ENCODE measurements around the gene RTP3. TPM values are rescaled to one million over a fixed set of nuclear protein-coding genes. Genes with fewer than 3 reads are reported as not detected.

The RTP3 gene
- total RNA-seq, 1 experiment from 2014 or later = not detected

DNA sequence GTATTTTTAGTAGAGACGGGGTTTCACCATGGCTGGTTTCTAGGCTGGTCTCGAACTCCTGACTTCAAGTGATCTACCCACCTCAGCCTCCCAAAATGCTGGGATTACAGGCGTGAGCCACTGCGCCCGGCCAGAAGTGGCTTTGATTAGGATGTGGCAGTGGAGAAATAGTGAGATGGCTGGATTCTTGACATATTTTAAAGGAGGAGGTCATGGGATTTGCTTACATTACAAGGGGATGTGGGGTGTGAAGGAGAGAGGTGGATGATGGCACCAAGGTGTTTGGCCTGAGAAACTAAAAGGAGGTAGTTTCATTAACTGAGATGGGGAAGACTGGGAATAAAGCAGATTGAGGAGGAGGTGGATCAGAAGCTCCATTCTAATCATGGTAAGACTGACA lies 18.1 kb upstream of the RTP3 start (continued):
- TF ChIP-seq, protein P1, sequence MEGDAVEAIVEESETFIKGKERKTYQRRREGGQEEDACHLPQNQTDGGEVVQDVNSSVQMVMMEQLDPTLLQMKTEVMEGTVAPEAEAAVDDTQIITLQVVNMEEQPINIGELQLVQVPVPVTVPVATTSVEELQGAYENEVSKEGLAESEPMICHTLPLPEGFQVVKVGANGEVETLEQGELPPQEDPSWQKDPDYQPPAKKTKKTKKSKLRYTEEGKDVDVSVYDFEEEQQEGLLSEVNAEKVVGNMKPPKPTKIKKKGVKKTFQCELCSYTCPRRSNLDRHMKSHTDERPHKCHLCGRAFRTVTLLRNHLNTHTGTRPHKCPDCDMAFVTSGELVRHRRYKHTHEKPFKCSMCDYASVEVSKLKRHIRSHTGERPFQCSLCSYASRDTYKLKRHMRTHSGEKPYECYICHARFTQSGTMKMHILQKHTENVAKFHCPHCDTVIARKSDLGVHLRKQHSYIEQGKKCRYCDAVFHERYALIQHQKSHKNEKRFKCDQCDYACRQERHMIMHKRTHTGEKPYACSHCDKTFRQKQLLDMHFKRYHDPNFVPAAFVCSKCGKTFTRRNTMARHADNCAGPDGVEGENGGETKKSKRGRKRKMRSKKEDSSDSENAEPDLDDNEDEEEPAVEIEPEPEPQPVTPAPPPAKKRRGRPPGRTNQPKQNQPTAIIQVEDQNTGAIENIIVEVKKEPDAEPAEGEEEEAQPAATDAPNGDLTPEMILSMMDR (IDR thresholded peaks at IDR 0.05 in 2 of 3, conservative IDR thresholded peaks at IDR 0.05 in 1 of 3; ENCODE audit: borderline replicate concordance in 1 of 3, insufficient read depth in 1 of 3, low read depth in 2 of 3, low read length in 2 of 3) = no peak
- no peak for TF ChIP-seq POLR2A (IDR thresholded peaks at IDR 0.05; ENCODE audit: borderline replicate concordance, extremely low read depth, insufficient read depth, insufficient read length)

DNA sequence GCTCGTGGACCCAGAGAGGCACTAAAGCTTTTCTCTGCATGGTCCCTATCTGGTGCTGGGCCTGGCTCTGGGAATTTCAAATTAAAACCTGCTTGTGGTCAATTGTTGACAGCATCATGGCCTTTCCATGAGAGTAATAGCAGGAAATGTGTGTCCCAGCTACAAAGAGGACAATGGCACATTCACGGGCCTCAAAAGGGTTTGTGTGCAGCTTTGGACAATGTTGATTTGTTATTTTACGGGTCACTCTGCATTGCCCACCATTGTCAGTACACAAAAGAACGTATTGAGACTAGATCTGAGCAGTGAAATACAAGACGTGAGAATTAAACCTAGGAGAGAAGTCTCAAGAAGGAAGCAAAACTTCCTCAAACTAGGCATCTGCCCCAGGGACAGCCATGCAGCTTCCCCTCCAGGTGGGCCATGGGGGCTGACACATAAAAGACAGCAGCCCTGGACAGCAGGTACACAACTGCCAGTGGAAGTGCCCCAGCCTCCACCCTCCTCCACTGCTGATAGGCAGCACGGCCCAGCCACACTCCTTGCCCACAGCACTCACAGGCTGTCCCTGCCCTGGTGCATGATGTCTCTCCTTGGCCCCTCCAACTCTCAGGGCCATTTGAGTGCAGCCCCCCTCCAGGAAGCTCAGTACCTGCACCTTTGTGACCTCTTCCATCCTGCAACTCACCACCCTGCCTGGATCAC lies 17.1 kb upstream of the RTP3 start:
- no TSS peak for BruUV-seq (replicated peaks)
- no peak for ATAC-seq
- Histone ChIP-seq H3K27ac (ENCODE audit: low read depth, low read length) (no peak overlapping the region), H3K9me3 (ENCODE audit: control insufficient read depth in 1 of 2, insufficient read depth in 1 of 2, low read depth in 1 of 2, low read length in 2 of 2) (no peaks in the 10 kb centered on the region), H3K79me2 (ENCODE audit: insufficient read depth, low read length) (no peaks in the 10 kb centered on the region), H4K20me1 (ENCODE audit: insufficient read depth) (no peaks in the 10 kb centered on the region), H3K4me2 (ENCODE audit: low read length) (no peak overlapping the region), H3K4me3 (replicated peaks in 1 of 2; ENCODE audit: low read depth in 1 of 2, low read length in 2 of 2) (no peak overlapping the region), H3K36me3 (ENCODE audit: control insufficient read depth in 1 of 2, insufficient read depth in 2 of 2, low read length in 2 of 2) (no peaks in the 10 kb centered on the region), H3K9me2 (ENCODE audit: insufficient read depth) (no peaks in the 10 kb centered on the region), H3K27me3 (ENCODE audit: insufficient read depth, low read length) (peaks cover 11% of the 10 kb centered on the region; the same call in 1 of the 2 replicates), H2AFZ (ENCODE audit: low read depth, low read length, poor library complexity, severe bottlenecking) (no peak overlapping the region), H3K4me1 (ENCODE audit: control insufficient read depth in 1 of 2, insufficient read depth in 2 of 2, low read length in 2 of 2) (no peaks in the 10 kb centered on the region), H3K9ac (ENCODE audit: low read length) (no peak overlapping the region)
- ChIA-PET POLR2A (no interaction called here), CTCF (interaction anchor here (1.5 kb wide), 1 partner anchor 31 kb away, joined by 4 read pairs; no protein-coding TSS in a partner anchor), RAD21 (ENCODE audit: low non-redundant PET in 1 of 2, low total read pairs in 2 of 2, uncharacterized antibody in 2 of 2, unreplicated experiment in 2 of 2) (no interaction called here)
- no peak for DNase-seq (ENCODE audit: low read depth, low spot score)
- intact Hi-C loops (cut with micrococcal nuclease) = no loop called here
- TF ChIP-seq CBX3 (IDR thresholded peaks at IDR 0.05; ENCODE audit: low read depth) (no peak), JUND (IDR thresholded peaks at IDR 0.05) (no peak), POLR2AphosphoS5 (IDR thresholded peaks at IDR 0.05; ENCODE audit: low read depth, low read length) (no peak), ELF1 (IDR thresholded peaks at IDR 0.05; ENCODE audit: borderline replicate concordance, low read depth) (no peak), YY1 (IDR thresholded peaks at IDR 0.05; ENCODE audit: extremely low read depth, insufficient replicate concordance, low read depth, low read length) (no peak)
